HepG2 (cell line): ENCODE data around the gene DUS1L. TPM values are rescaled to one million over a fixed set of nuclear protein-coding genes. Genes with fewer than 3 reads are reported as not detected.

ENCODE experiments used
- ASH2L ChIP-seq: fragments of 300-600, 200-600 bp; sonication (generic); IDR thresholded peaks from 2 replicates; pipeline ENCODE4 v1.7.0; 2017; ENCODE audit warnings: low read depth, mild to moderate bottlenecking, moderate library complexity, mixed read lengths, low read length; ENCODE audit not compliant: insufficient read length
- BCLAF1 ChIP-seq: fragments of 450-650 bp; IDR thresholded peaks from 2 replicates; pipeline ENCODE4 v1.6.1; 2017; ENCODE audit warnings: mild to moderate bottlenecking
- E2F2 ChIP-seq: sonication (generic); formaldehyde crosslinking; IDR thresholded peaks from 2 replicates; pipeline ENCODE4 v1.4.0; 2020; ENCODE audit warnings: missing genetic modification reagents, borderline replicate concordance
- FOSL1 ChIP-seq: sonication (generic); formaldehyde crosslinking; IDR thresholded peaks from 2 replicates; pipeline ENCODE4 v1.9.0; 2021; ENCODE audit warnings: missing genetic modification reagents, borderline replicate concordance
- FOXP4 ChIP-seq: sonication (generic); formaldehyde crosslinking; IDR thresholded peaks from 2 replicates; pipeline ENCODE4 v1.4.0; 2020; ENCODE audit warnings: missing genetic modification reagents
- GABPA ChIP-seq, 2 experiments: IDR thresholded peaks; 2 replicates each; pipeline ENCODE4 v1.6.1; 2011 to 2016; ENCODE audit warnings: low read depth in 2 of 2, low read length in 1 of 2, missing biosample characterization in 1 of 2, missing genetic modification characterization in 1 of 2
- HOXD1 ChIP-seq: sonication (generic); formaldehyde crosslinking; IDR thresholded peaks from 2 replicates; pipeline ENCODE4 v1.5.0; 2020; ENCODE audit warnings: missing genetic modification reagents
- JUNB ChIP-seq: sonication (generic); formaldehyde crosslinking; IDR thresholded peaks from 2 replicates; pipeline ENCODE4 v1.8.0; 2022; ENCODE audit warnings: missing genetic modification reagents, mild to moderate bottlenecking, borderline replicate concordance
- KDM4B ChIP-seq: sonication (generic); formaldehyde crosslinking; IDR thresholded peaks from 2 replicates; pipeline ENCODE4 v1.4.0; 2020; ENCODE audit warnings: missing genetic modification reagents
- NFIB ChIP-seq: sonication (generic); formaldehyde crosslinking; IDR thresholded peaks from 2 replicates; pipeline ENCODE4 v1.9.0; 2021; ENCODE audit warnings: missing genetic modification reagents, mild to moderate bottlenecking, borderline replicate concordance
- THAP11 ChIP-seq: IDR thresholded peaks from 2 replicates; pipeline ENCODE4 v1.6.1; 2016; ENCODE audit warnings: missing biosample characterization, missing genetic modification reagents
- ZNF460 ChIP-seq: sonication (generic); formaldehyde crosslinking; IDR thresholded peaks from 2 replicates; pipeline ENCODE4 v1.5.1; 2020; ENCODE audit warnings: missing genetic modification reagents, mild to moderate bottlenecking, borderline replicate concordance
- ZNF597 ChIP-seq: sonication (generic); formaldehyde crosslinking; IDR thresholded peaks from 2 replicates; pipeline ENCODE4 v1.5.0; 2020; ENCODE audit warnings: missing genetic modification reagents
- ZNF646 ChIP-seq: sonication (generic); formaldehyde crosslinking; IDR thresholded peaks from 2 replicates; pipeline ENCODE4 v1.9.0; 2021; ENCODE audit warnings: mild to moderate bottlenecking, missing genetic modification reagents
- polyA plus RNA-seq, 8 experiments: library from polyadenylated mRNA; depleted of rRNA in 3 of 8; stranded (reverse) in 7 of 8; unstranded in 1 of 8; fragments of >200 nt; fragmentation: Illumina TruSeq in 4 of 8; extraction: Trizol in 4 of 8; gene quantifications; 2 replicates each; pipeline versions ENCODE4 v1.2.1 to v1.2.3, GENCODE V29; 2011 to 2016; ENCODE audit warnings: low read depth in 4 of 8, missing spikeins in 1 of 8, mixed read lengths in 1 of 8; ENCODE audit not compliant: insufficient read depth in 1 of 8
- total RNA-seq, 5 experiments: library from RNA; depleted of rRNA; stranded (reverse); fragments of >200 nt; fragmentation: Illumina TruSeq; extraction: Trizol; gene quantifications; 2 replicates each; pipeline ENCODE4 v1.2.3, GENCODE V29; 2016; ENCODE audit warnings: low read depth in 1 of 5

Gene DUS1L
- total and polyA plus RNA-seq, 2 of the 13 experiments (the other 11 are each of a cell fraction or from before 2014, with no cell fraction given), result 81.0 to 109 TPM

GRCh38 chr17:82065638-82066303 lies at the start of gene DUS1L (continued):
- TF ChIP-seq THAP11 (CRISPR knock-in tag) (peak; percentile 95), BCLAF1 (no peak), NFIB (CRISPR knock-in tag) (no peak), GABPA (IDR thresholded peaks at IDR 0.05; ENCODE audit: low read depth, low read length) (no peak), GABPA (CRISPR knock-in tag; IDR thresholded peaks at IDR 0.05; ENCODE audit: low read depth) (peak; percentile 87), FOSL1 (no peak), ZNF460 (CRISPR knock-in tag) (peak; percentile 14; the same call in 1 of the 2 replicates), ASH2L (peak; percentile 74), FOXP4 (CRISPR knock-in tag) (no peak), KDM4B (peak; percentile 82; the same call in 1 of the 2 replicates), E2F2 (CRISPR knock-in tag) (no peak), ZNF597 (CRISPR knock-in tag) (0 out of 2 replicates have a peak, but pooled peaks have one; percentile 37), HOXD1 (peak; percentile 79; the same call in 1 of the 2 replicates), JUNB (CRISPR knock-in tag) (no peak), ZNF646 (CRISPR knock-in tag) (no peak)
